HK-2 (cell line): ENCODE measurements around the gene NTNG1.

Experiments
- DNase-seq: peaks from one replicate; pipeline ENCODE4 v3.0.0-alpha.2; 2018; ENCODE audit not compliant: unreplicated experiment

NTNG1 gene

GRCh38 chr1:107327446-107327845, 186.6 kb downstream of the NTNG1 start:
- DNase-seq, result no peak

- no peak for DNase-seq
These were observed 187.2 kb downstream of the NTNG1 start for GRCh38 chr1:107328087-107328486.

- DNase-seq, result no peak
These were observed 198.9 kb downstream of the NTNG1 start for GRCh38 chr1:107339775-107340174.

- no peak for DNase-seq
These were observed 201.5 kb downstream of the NTNG1 start for GRCh38 chr1:107342316-107342715.

GRCh38 chr1:107342768-107343167, 201.9 kb downstream of the NTNG1 start:
- no peak for DNase-seq

- DNase-seq, result no peak
These were observed 202.8 kb downstream of the NTNG1 start for GRCh38 chr1:107343601-107344000.

- DNase-seq, result no peak
These were observed 203.5 kb downstream of the NTNG1 start for GRCh38 chr1:107344268-107344760.

GRCh38 chr1:107344836-107345235, 204.0 kb downstream of the NTNG1 start:
- no peak for DNase-seq

GRCh38 chr1:107352850-107353249, 212.0 kb downstream of the NTNG1 start:
- no peak for DNase-seq

- DNase-seq, result no peak
These were observed 216.5 kb downstream of the NTNG1 start for GRCh38 chr1:107357376-107357775.

GRCh38 chr1:107358619-107359327, 217.9 kb downstream of the NTNG1 start:
- no peak for DNase-seq

GRCh38 chr1:107359472-107360241, 218.8 kb downstream of the NTNG1 start:
- no peak for DNase-seq

- no peak for DNase-seq
These were observed 221.8 kb downstream of the NTNG1 start for GRCh38 chr1:107362468-107363140.

GRCh38 chr1:107363154-107363553, 222.3 kb downstream of the NTNG1 start:
- no peak for DNase-seq

GRCh38 chr1:107365527-107366240, 224.8 kb downstream of the NTNG1 start:
- DNase-seq, result no peak

- peak; percentile 23 for DNase-seq
These were observed 237.6 kb downstream of the NTNG1 start for GRCh38 chr1:107378426-107378825.

- no peak for DNase-seq
These were observed 238.0 kb downstream of the NTNG1 start for GRCh38 chr1:107378866-107379265.

- DNase-seq, result no peak
These were observed 239.0 kb downstream of the NTNG1 start for GRCh38 chr1:107379826-107380225.

GRCh38 chr1:107389410-107390396, 248.9 kb downstream of the NTNG1 start:
- DNase-seq, result no peak

GRCh38 chr1:107394301-107394700, 253.5 kb downstream of the NTNG1 start:
- DNase-seq, result no peak

- no peak for DNase-seq
These were observed 260.9 kb downstream of the NTNG1 start for GRCh38 chr1:107401704-107402103.
